H1 (cell line): ENCODE measurements around the gene MAP4. TPM values are rescaled to one million over a fixed set of nuclear protein-coding genes. Genes with fewer than 3 reads are reported as not detected.

Source experiments
- CTCF ChIA-PET: fragments of 300-600 bp; sonication (Branson Sonifier 250); formaldehyde crosslinking; loops from one replicate; lab custom pipeline; 2021; ENCODE audit not compliant: partially characterized antibody; lab: Charles Lee
- POLR2A ChIA-PET: fragments of 300-600 bp; sonication (Branson Sonifier 250); formaldehyde crosslinking; loops from one replicate; lab custom pipeline; 2021; ENCODE audit warnings: inconsistent platforms; ENCODE audit not compliant: partially characterized antibody; lab: Charles Lee
- DNase-seq, 2 experiments: peaks; one replicate each; pipeline versions ENCODE4 v3.0.0 to v3.0.0-alpha.2; 2010 to 2022; ENCODE audit warnings: low spot score in 2 of 2, low read depth in 1 of 2, mixed read lengths in 1 of 2
- FAIRE-seq: peaks from 2 replicates; lab custom pipeline; 2011; peaks lifted over from hg19 to GRCh38; lab: Jason Lieb, UNC
- H2AFZ ChIP-seq: 2 replicates; pipeline ENCODE4 v1.8.1; 2012; ENCODE audit warnings: low read length, inconsistent platforms
- H2AK5ac ChIP-seq: 2 replicates; pipeline ENCODE4 v1.6.1; 2013; ENCODE audit warnings: low read depth, low read length
- H2BK120ac ChIP-seq: replicated peaks from 2 replicates; pipeline ENCODE3; 2013; ENCODE audit warnings: low read depth, low read length, inconsistent platforms
- H2BK12ac ChIP-seq: 2 replicates; pipeline ENCODE4 v1.6.1; 2013; ENCODE audit warnings: low read depth, low read length
- H2BK15ac ChIP-seq: 2 replicates; pipeline ENCODE4 v1.6.1; 2013; ENCODE audit warnings: low read length
- H2BK20ac ChIP-seq: 2 replicates; pipeline ENCODE4 v1.6.1; 2013; ENCODE audit warnings: low read length
- H2BK5ac ChIP-seq: 2 replicates; pipeline ENCODE4 v1.6.1; 2013; ENCODE audit warnings: low read depth, low read length
- H3K14ac ChIP-seq: 2 replicates; pipeline ENCODE4 v1.6.1; 2013; ENCODE audit warnings: inconsistent platforms; ENCODE audit not compliant: insufficient read length
- H3K18ac ChIP-seq: 2 replicates; pipeline ENCODE4 v1.6.1; 2013; ENCODE audit warnings: low read length; ENCODE audit errors: extremely low read depth
- H3K23ac ChIP-seq: 2 replicates; pipeline ENCODE4 v1.6.1; 2013; ENCODE audit warnings: inconsistent platforms; ENCODE audit not compliant: insufficient read length
- H3K23me2 ChIP-seq: 2 replicates; pipeline ENCODE4 v1.6.1; 2013; ENCODE audit warnings: low read depth, low read length
- H3K27ac ChIP-seq: 2 replicates; pipeline ENCODE4 v1.6.1; 2011; ENCODE audit warnings: low read depth, low read length, inconsistent platforms
- H3K27me3 ChIP-seq, 4 experiments: replicated peaks in 1 of 4; 1 replicate in 1 of 4; 2 replicates in 3 of 4; pipeline versions ENCODE4 v1.6.1 to v1.8.1; 2011 to 2013; ENCODE audit warnings: low read length in 3 of 4, mild to moderate bottlenecking in 3 of 4, inconsistent platforms in 2 of 4, mixed read lengths in 2 of 4, moderate library complexity in 1 of 4; ENCODE audit not compliant: control insufficient read depth in 3 of 4, insufficient read depth in 3 of 4; ENCODE audit errors: extremely low read depth in 1 of 4
- H3K36me3 ChIP-seq, 4 experiments: 2 replicates each; pipeline versions ENCODE4 v1.6.1 to v1.8.1; 2011 to 2013; ENCODE audit warnings: mild to moderate bottlenecking in 4 of 4, low read length in 3 of 4, moderate library complexity in 2 of 4, control low read depth in 1 of 4, inconsistent platforms in 1 of 4; ENCODE audit not compliant: insufficient read depth in 4 of 4, control insufficient read depth in 2 of 4
- H3K4ac ChIP-seq: replicated peaks from 2 replicates; pipeline ENCODE3; 2013; ENCODE audit warnings: low read length, low read depth, mixed read lengths, inconsistent platforms; ENCODE audit not compliant: insufficient read length
- H3K4me1 ChIP-seq, 4 experiments: replicated peaks in 1 of 4; 1 replicate in 1 of 4; 2 replicates in 3 of 4; pipeline versions ENCODE4 v1.6.1 to v1.8.1; 2011 to 2013; ENCODE audit warnings: low read length in 3 of 4, inconsistent platforms in 2 of 4, mixed read lengths in 1 of 4; ENCODE audit not compliant: insufficient read depth in 4 of 4, control insufficient read depth in 3 of 4
- H3K4me2 ChIP-seq, 2 experiments: 2 replicates each; pipeline versions ENCODE4 v1.6.1 to v1.8.1; 2011 to 2013; ENCODE audit warnings: low read depth in 2 of 2, low read length in 2 of 2, control low read depth in 1 of 2, inconsistent platforms in 1 of 2, mild to moderate bottlenecking in 1 of 2; ENCODE audit not compliant: insufficient read depth in 1 of 2
- H3K4me3 ChIP-seq, 4 experiments: fragments of 200-600, 300-600 bp in 1 of 4; sonication (generic), shearing (Covaris generic), sonication (Bioruptor Twin) in 1 of 4; 2 replicates each; pipeline versions ENCODE4 v1.5.1 to v1.8.1; 2011 to 2016; ENCODE audit warnings: low read length in 4 of 4, low read depth in 3 of 4, control low read depth in 2 of 4, inconsistent platforms in 2 of 4, mild to moderate bottlenecking in 2 of 4, mixed read lengths in 1 of 4, moderate library complexity in 1 of 4; ENCODE audit not compliant: insufficient read depth in 2 of 4; ENCODE audit errors: extremely low read depth in 1 of 4
- H3K56ac ChIP-seq: replicated peaks from 2 replicates; pipeline ENCODE3; 2013; ENCODE audit warnings: low read depth, mild to moderate bottlenecking, mixed read lengths, low read length, inconsistent platforms; ENCODE audit not compliant: insufficient read length
- H3K79me1 ChIP-seq: 2 replicates; pipeline ENCODE4 v1.6.1; 2013; ENCODE audit warnings: low read depth, low read length, control low read depth
- H3K79me2 ChIP-seq, 2 experiments: 2 replicates each; pipeline versions ENCODE4 v1.6.1 to v1.8.1; 2012 to 2013; ENCODE audit warnings: low read length in 2 of 2, mild to moderate bottlenecking in 2 of 2, inconsistent platforms in 1 of 2; ENCODE audit not compliant: insufficient read depth in 2 of 2, control insufficient read depth in 1 of 2
- H3K9ac ChIP-seq, 4 experiments: replicated peaks in 1 of 4; 1 replicate in 1 of 4; 2 replicates in 3 of 4; pipeline versions ENCODE4 v1.6.1 to v1.8.1; 2011 to 2013; ENCODE audit warnings: low read depth in 3 of 4, low read length in 3 of 4, control low read depth in 2 of 4, mild to moderate bottlenecking in 2 of 4, moderate library complexity in 2 of 4, inconsistent platforms in 1 of 4; ENCODE audit errors: extremely low read depth in 1 of 4
- H3K9me3 ChIP-seq, 2 experiments: 2 replicates each; pipeline versions ENCODE4 v1.6.1 to v1.8.1; 2012 to 2013; ENCODE audit warnings: mild to moderate bottlenecking in 2 of 2, moderate library complexity in 2 of 2, control low read depth in 1 of 2, inconsistent platforms in 1 of 2, low read depth in 1 of 2, low read length in 1 of 2, mixed read lengths in 1 of 2; ENCODE audit not compliant: insufficient read depth in 2 of 2
- H4K20me1 ChIP-seq, 2 experiments: replicated peaks in 1 of 2; 2 replicates each; pipeline versions ENCODE3 to v1.8.1; 2011 to 2013; ENCODE audit warnings: inconsistent platforms in 2 of 2, low read length in 2 of 2, mild to moderate bottlenecking in 1 of 2; ENCODE audit not compliant: insufficient read depth in 2 of 2, control insufficient read depth in 1 of 2
- H4K5ac ChIP-seq: 2 replicates; pipeline ENCODE4 v1.6.1; 2013; ENCODE audit warnings: low read length, low read depth, mixed read lengths, inconsistent platforms; ENCODE audit not compliant: insufficient read length
- H4K8ac ChIP-seq: 2 replicates; pipeline ENCODE4 v1.8.0; 2013; ENCODE audit warnings: mild to moderate bottlenecking, moderate library complexity, low read length, inconsistent platforms; ENCODE audit not compliant: insufficient read depth; ENCODE audit errors: extremely low read depth
- H4K91ac ChIP-seq: replicated peaks from 2 replicates; pipeline ENCODE3; 2013; ENCODE audit warnings: low read length, mixed read lengths, inconsistent platforms; ENCODE audit not compliant: insufficient read length
- CEBPB ChIP-seq: IDR thresholded peaks from 2 replicates; pipeline ENCODE4 v1.6.1; 2012; ENCODE audit warnings: low read depth, low read length
- EGR1 ChIP-seq: IDR thresholded peaks from 2 replicates; pipeline ENCODE4 v1.6.1; 2011; ENCODE audit warnings: low read depth, low read length, borderline replicate concordance
- KDM5A ChIP-seq: fragments of 200-600 bp; IDR thresholded peaks from 2 replicates; pipeline ENCODE4 v1.7.1; 2012; ENCODE audit warnings: mild to moderate bottlenecking, low read length, inconsistent platforms, mixed read lengths
- WGBS, 2 experiments: shearing (Covaris generic) in 1 of 2; methylation state at CpG; one replicate each; pipeline versions ENCODE4 v1.1.6 to v1.1.7; 2013 to 2015; ENCODE audit warnings: low lambda C conversion rate in 2 of 2, mixed read lengths in 2 of 2, inconsistent platforms in 1 of 2, low coverage in 1 of 2, missing lambda C conversion rate in 1 of 2; ENCODE audit not compliant: insufficient replicate concordance in 2 of 2, insufficient coverage in 1 of 2, insufficient read length in 1 of 2; ENCODE audit errors: extremely low coverage in 1 of 2, missing lambda C conversion rate in 1 of 2; 5-methylcytosine and 5-hydroxymethylcytosine counted together
- polyA plus RNA-seq, 7 experiments: library from polyadenylated mRNA; depleted of rRNA in 3 of 7; stranded (reverse) in 5 of 7; unstranded in 2 of 7; fragments of >200 nt in 5 of 7; fragments of 200-250 nt in 2 of 7; gene quantifications; 1 replicate in 5 of 7; 2 replicates in 1 of 7; 4 replicates in 1 of 7; pipeline versions ENCODE4 v1.2.1 to v1.2.3, GENCODE V29; 2011 to 2013; ENCODE audit warnings: missing spikeins in 2 of 7, mixed read lengths in 2 of 7
- total RNA-seq: library from RNA; stranded (reverse); fragmentation: NEBNext Ultra II Directional; extraction: Animal tissue kit (Norgen Biotek cat#: 25700); gene quantifications from 2 replicates; pipeline ENCODE4 v1.2.1, GENCODE V29; 2021

The MAP4 gene
- total and polyA plus RNA-seq, 2 of the 8 experiments (the other 6 are each of a cell fraction or from before 2014, with no cell fraction given): 67.0 to 179 TPM

GRCh38 chr3:47901280-47901833 is 114.9 kb downstream of the MAP4 start:
- Histone ChIP-seq H2BK5ac (no peak overlapping the region), H4K20me1 (no peaks in the 10 kb centered on the region), H3K56ac (no peak overlapping the region), H4K91ac (no peak overlapping the region), H3K23ac (no peak overlapping the region), H3K79me1 (no peaks in the 10 kb centered on the region), H3K23me2 (no peaks in the 10 kb centered on the region), H3K36me3 (peaks cover 0 to 9% (median 0%) of the 10 kb centered on the region in 4 experiments; a peak in 2 of 8 replicates), H3K4me2 (no peak overlapping the region), H3K4ac (no peak overlapping the region), H3K4me1 (no peaks in the 10 kb centered on the region), H3K27me3 (no peaks in the 10 kb centered on the region), H2AFZ (no peak overlapping the region), H2BK20ac (no peak overlapping the region), H4K5ac (no peak overlapping the region), H2BK120ac (no peak overlapping the region), H3K79me2 (no peaks in the 10 kb centered on the region; a peak in 1 of 4 replicates), H2BK15ac (no peak overlapping the region), H2AK5ac (no peak overlapping the region), H3K14ac (no peak overlapping the region), H2BK12ac (no peak overlapping the region), H3K18ac (no peak overlapping the region), H4K8ac (no peak overlapping the region), H3K27ac (no peak overlapping the region), H3K9me3 (no peaks in the 10 kb centered on the region), H3K9ac (no peak overlapping the region), H3K4me3 (no peak overlapping the region)
- ChIA-PET CTCF (interaction anchor here (1.0 to 1.2 kb wide), 4 partner anchors 11 to 250 kb away, joined by 3 to 5 read pairs (median 3); no protein-coding TSS in a partner anchor), POLR2A (no interaction called here)
- DNase-seq (no peak), FAIRE-seq (no peak)
- WGBS, 2 experiments: 88% methylated on average over 7 of the region's 7 CpGs; no CpG with 5 or more reads in 1 of the 2 experiments
- no peak for TF ChIP-seq CEBPB
- no peak for TF ChIP-seq EGR1
- TF ChIP-seq KDM5A: no peak
